WTC11 (cell line): Measurements from ENCODE around the gene PKP4. TPM values are rescaled to one million over a fixed set of nuclear protein-coding genes. Genes with fewer than 3 reads are reported as not detected.
A peak's percentile ranks its signal among the peaks of the same experiment; 100 is the strongest.

Source experiments
- ATAC-seq: fragments of 200-7000 bp; cut with Tn5 transposase; 2 replicates; pipeline ENCODE4 v1.10.0; 2021; ENCODE audit warnings: mild to moderate bottlenecking, moderate library complexity
- CTCF ChIA-PET: fragments of 300-600 bp; sonication (Branson Sonifier 250); formaldehyde crosslinking; loops from one replicate; lab custom pipeline; 2021; ENCODE audit warnings: antibody characterized with exemption; lab: Charles Lee
- POLR2A ChIA-PET: fragments of 350-600 bp; sonication (Branson Sonifier 250); formaldehyde crosslinking; loops from one replicate; lab custom pipeline; 2021; ENCODE audit warnings: antibody characterized with exemption; lab: Charles Lee
- DNase-seq: peaks from one replicate; pipeline ENCODE4 v3.0.0; 2021; ENCODE audit warnings: low spot score
- H3K27ac Mint-ChIP-seq: 2 replicates; pipeline ENCODE4 v1.8.0; 2021; ENCODE audit warnings: mixed read lengths
- H3K27me3 Mint-ChIP-seq: 2 replicates; pipeline ENCODE4 v1.8.0; 2021; ENCODE audit warnings: low read depth, mild to moderate bottlenecking, moderate library complexity, mixed read lengths
- H3K36me3 Mint-ChIP-seq: 2 replicates; pipeline ENCODE4 v1.8.0; 2021; ENCODE audit warnings: mixed read lengths
- H3K4me1 Mint-ChIP-seq: 2 replicates; pipeline ENCODE4 v1.8.0; 2022; ENCODE audit warnings: mixed read lengths
- H3K4me3 Mint-ChIP-seq: 2 replicates; pipeline ENCODE4 v1.8.0; 2021; ENCODE audit warnings: mild to moderate bottlenecking, moderate library complexity, mixed read lengths
- H3K9me3 Mint-ChIP-seq: 2 replicates; pipeline ENCODE4 v1.8.0; 2021; ENCODE audit warnings: mixed read lengths
- FOXJ3 ChIP-seq: sonication (generic); formaldehyde crosslinking; IDR thresholded peaks from 2 replicates; pipeline ENCODE4 v1.9.0; 2021; ENCODE audit warnings: missing genetic modification reagents, mild to moderate bottlenecking, borderline replicate concordance
- FOXK1 ChIP-seq: sonication (generic); formaldehyde crosslinking; IDR thresholded peaks from 2 replicates; pipeline ENCODE4 v1.8.0; 2022; ENCODE audit warnings: mild to moderate bottlenecking, moderate library complexity, missing genetic modification reagents
- GABPB1 ChIP-seq: sonication (generic); formaldehyde crosslinking; IDR thresholded peaks from 2 replicates; pipeline ENCODE4 v1.8.1; 2023; ENCODE audit warnings: mild to moderate bottlenecking, missing genetic modification reagents
- GTF2I ChIP-seq: fragments of 250-450 bp; sonication (Bioruptor Pico); conservative IDR thresholded peaks from 2 replicates; pipeline ENCODE4 v1.4.0; 2021; ENCODE audit warnings: mild to moderate bottlenecking
- JAZF1 ChIP-seq: fragments of 250-450 bp; sonication (Bioruptor Pico); IDR thresholded peaks from 2 replicates; pipeline ENCODE4 v1.9.0; 2021; ENCODE audit warnings: moderate library complexity, mild to moderate bottlenecking, inconsistent platforms
- JUN ChIP-seq: sonication (generic); formaldehyde crosslinking; IDR thresholded peaks from 2 replicates; pipeline ENCODE4 v1.8.0; 2023; ENCODE audit warnings: mild to moderate bottlenecking, missing genetic modification reagents
- MXD4 ChIP-seq: fragments of 250-450 bp; sonication (Bioruptor Pico); IDR thresholded peaks from 2 replicates; pipeline ENCODE4 v1.8.0; 2021; ENCODE audit warnings: mild to moderate bottlenecking, moderate library complexity, borderline replicate concordance
- NFYB ChIP-seq: sonication (generic); formaldehyde crosslinking; conservative IDR thresholded peaks from 2 replicates; pipeline ENCODE4 v1.8.0; 2022; ENCODE audit warnings: low read depth, missing genetic modification reagents
- OVOL2 ChIP-seq: fragments of 250-450 bp; sonication (Bioruptor Pico); IDR thresholded peaks from 2 replicates; pipeline ENCODE4 v1.9.0; 2021; ENCODE audit warnings: mild to moderate bottlenecking, borderline replicate concordance
- RELA ChIP-seq: sonication (generic); formaldehyde crosslinking; IDR thresholded peaks from 2 replicates; pipeline ENCODE4 v1.8.1; 2022; ENCODE audit warnings: missing genetic modification reagents, mild to moderate bottlenecking, borderline replicate concordance
- TP53 ChIP-seq: sonication (generic); formaldehyde crosslinking; IDR thresholded peaks from 2 replicates; pipeline ENCODE4 v1.8.1; 2023; ENCODE audit warnings: mild to moderate bottlenecking, missing genetic modification reagents
- ZNF232 ChIP-seq: sonication (generic); formaldehyde crosslinking; IDR thresholded peaks from 2 replicates; pipeline ENCODE4 v1.8.0; 2022; ENCODE audit warnings: mild to moderate bottlenecking, missing genetic modification reagents
- total RNA-seq: library from RNA; stranded (reverse); gene quantifications from 3 replicates; pipeline ENCODE4 v1.2.3, GENCODE V29; 2021
- TF ChIP-seq, protein P1 (sequence below): sonication (generic); formaldehyde crosslinking; IDR thresholded peaks from 2 replicates; pipeline ENCODE4 v1.8.1; 2022; ENCODE audit warnings: missing genetic modification reagents, borderline replicate concordance
- TF ChIP-seq, protein P2 (sequence below): sonication (generic); formaldehyde crosslinking; IDR thresholded peaks from 2 replicates; pipeline ENCODE4 v1.8.0; 2022; ENCODE audit warnings: mild to moderate bottlenecking, missing genetic modification reagents
- TF ChIP-seq, protein P3 (sequence below): fragments of 250-450 bp; sonication (Bioruptor Pico); conservative IDR thresholded peaks from 2 replicates; pipeline ENCODE4 v1.9.0; 2021; ENCODE audit warnings: mild to moderate bottlenecking
- TF ChIP-seq, protein P4 (sequence below): sonication (generic); formaldehyde crosslinking; IDR thresholded peaks from 2 replicates; pipeline ENCODE4 v1.8.0; 2022; ENCODE audit warnings: mild to moderate bottlenecking, missing genetic modification reagents
- TF ChIP-seq, protein P5 (sequence below): sonication (generic); formaldehyde crosslinking; IDR thresholded peaks from 2 replicates; pipeline ENCODE4 v1.8.1; 2023; ENCODE audit warnings: mild to moderate bottlenecking, missing genetic modification reagents
- TF ChIP-seq, protein P6 (sequence below): fragments of 250-450 bp; sonication (Bioruptor Pico); IDR thresholded peaks from 2 replicates; pipeline ENCODE4 v1.9.0; 2021; ENCODE audit warnings: mild to moderate bottlenecking
- TF ChIP-seq, protein P7 (sequence below): sonication (generic); formaldehyde crosslinking; IDR thresholded peaks from 2 replicates; pipeline ENCODE4 v1.8.0; 2022; ENCODE audit warnings: mild to moderate bottlenecking, missing genetic modification reagents
- TF ChIP-seq, protein P8 (sequence below): sonication (generic); formaldehyde crosslinking; IDR thresholded peaks from 2 replicates; pipeline ENCODE4 v1.8.1; 2023; ENCODE audit warnings: mild to moderate bottlenecking, missing genetic modification reagents, borderline replicate concordance

Gene PKP4
- total RNA-seq, 1 experiment from 2014 or later = 78.9 TPM

DNA sequence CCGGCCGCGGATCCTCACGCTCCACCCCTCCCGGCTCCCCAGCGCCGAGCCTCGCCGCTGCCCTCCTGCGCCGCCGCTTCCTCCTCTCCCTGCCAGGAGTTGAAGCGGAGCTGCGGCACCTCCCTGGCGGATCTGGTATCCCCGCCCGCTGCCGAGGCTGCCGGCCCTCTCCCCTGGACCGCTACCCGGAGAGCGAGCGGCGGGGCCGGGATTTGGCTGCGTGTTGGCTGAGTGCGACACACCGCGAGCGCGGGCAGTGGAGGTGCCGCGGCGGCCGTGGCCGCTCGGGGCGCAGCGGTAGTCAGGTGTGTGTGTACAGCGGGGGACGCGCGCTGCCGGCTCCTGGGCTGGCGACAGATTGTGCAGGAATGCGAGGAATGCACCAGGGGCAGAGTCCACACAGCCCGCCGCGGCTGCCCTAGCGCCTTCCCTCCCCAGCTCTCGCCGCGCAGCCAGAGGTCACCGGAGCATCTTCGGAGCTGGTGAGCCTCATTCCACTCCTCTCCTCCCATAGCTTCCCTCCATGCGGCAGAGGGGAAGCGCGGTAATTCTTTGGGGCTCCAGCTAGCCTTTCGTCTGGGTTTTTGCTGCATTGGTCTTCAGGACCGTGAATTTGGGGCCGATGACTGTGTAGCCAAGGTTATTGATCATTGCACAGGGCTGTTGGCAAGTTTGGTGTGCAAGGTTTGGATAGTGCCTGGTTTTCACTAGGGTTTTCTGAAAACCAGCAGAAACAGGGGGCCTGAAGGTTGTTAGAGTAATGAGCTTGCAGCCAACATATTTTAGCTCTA lies 1.3 kb downstream of the PKP4 start (continued):
- TF ChIP-seq, protein P1, sequence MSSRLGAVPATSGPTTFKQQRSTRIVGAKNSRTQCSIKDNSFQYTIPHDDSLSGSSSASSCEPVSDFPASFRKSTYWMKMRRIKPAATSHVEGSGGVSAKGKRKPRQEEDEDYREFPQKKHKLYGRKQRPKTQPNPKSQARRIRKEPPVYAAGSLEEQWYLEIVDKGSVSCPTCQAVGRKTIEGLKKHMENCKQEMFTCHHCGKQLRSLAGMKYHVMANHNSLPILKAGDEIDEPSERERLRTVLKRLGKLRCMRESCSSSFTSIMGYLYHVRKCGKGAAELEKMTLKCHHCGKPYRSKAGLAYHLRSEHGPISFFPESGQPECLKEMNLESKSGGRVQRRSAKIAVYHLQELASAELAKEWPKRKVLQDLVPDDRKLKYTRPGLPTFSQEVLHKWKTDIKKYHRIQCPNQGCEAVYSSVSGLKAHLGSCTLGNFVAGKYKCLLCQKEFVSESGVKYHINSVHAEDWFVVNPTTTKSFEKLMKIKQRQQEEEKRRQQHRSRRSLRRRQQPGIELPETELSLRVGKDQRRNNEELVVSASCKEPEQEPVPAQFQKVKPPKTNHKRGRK (CRISPR knock-in tag) = 0 out of 2 replicates have a peak, but pooled peaks have one; percentile 35
- TF ChIP-seq, protein P2, sequence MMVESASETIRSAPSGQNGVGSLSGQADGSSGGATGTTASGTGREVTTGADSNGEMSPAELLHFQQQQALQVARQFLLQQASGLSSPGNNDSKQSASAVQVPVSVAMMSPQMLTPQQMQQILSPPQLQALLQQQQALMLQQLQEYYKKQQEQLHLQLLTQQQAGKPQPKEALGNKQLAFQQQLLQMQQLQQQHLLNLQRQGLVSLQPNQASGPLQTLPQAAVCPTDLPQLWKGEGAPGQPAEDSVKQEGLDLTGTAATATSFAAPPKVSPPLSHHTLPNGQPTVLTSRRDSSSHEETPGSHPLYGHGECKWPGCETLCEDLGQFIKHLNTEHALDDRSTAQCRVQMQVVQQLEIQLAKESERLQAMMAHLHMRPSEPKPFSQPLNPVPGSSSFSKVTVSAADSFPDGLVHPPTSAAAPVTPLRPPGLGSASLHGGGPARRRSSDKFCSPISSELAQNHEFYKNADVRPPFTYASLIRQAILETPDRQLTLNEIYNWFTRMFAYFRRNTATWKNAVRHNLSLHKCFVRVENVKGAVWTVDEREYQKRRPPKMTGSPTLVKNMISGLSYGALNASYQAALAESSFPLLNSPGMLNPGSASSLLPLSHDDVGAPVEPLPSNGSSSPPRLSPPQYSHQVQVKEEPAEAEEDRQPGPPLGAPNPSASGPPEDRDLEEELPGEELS = peak; percentile 69; the same call in 1 of the 2 replicates
- TF ChIP-seq, protein P3, sequence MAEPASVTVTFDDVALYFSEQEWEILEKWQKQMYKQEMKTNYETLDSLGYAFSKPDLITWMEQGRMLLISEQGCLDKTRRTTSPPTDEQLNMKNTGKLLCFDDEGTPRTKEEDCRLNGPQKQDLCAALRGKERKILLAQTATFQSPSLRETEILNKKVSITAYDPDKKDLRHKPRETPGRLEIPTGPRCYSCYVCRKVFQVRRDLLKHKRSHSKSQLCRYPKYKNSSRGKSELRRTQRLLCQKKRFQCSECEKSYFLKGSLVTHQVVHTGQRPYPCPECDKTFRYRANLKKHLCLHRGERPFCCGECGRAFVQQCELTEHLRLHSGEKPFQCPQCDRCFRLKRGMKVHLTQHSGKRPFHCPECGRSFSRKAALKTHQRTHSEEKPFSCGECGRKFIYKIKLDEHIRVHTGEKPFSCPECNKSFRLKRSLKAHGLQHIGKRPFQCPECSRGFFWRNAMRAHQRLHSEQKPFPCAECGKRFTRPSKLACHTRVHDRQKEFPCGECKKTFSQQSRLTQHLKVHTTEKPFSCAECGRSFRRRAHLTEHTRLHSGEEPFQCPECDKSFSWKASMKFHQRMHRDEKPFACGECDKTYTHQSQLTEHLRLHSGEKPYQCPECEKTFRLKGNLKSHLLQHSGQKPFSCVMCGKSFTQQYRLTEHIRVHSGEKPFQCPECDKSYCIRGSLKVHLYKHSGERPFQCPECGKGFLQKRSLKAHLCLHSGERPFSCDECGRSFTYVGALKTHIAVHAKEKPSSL (CRISPR knock-in tag) = no peak
- TF ChIP-seq NFYB (CRISPR knock-in tag) (no peak), TP53 (CRISPR knock-in tag) (no peak), ZNF232 (CRISPR knock-in tag) (0 out of 2 replicates have a peak, but pooled peaks have one; percentile 64)
- TF ChIP-seq, protein P4, sequence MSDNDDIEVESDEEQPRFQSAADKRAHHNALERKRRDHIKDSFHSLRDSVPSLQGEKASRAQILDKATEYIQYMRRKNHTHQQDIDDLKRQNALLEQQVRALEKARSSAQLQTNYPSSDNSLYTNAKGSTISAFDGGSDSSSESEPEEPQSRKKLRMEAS (CRISPR knock-in tag) = peak; percentile 78
- TF ChIP-seq, protein P5, sequence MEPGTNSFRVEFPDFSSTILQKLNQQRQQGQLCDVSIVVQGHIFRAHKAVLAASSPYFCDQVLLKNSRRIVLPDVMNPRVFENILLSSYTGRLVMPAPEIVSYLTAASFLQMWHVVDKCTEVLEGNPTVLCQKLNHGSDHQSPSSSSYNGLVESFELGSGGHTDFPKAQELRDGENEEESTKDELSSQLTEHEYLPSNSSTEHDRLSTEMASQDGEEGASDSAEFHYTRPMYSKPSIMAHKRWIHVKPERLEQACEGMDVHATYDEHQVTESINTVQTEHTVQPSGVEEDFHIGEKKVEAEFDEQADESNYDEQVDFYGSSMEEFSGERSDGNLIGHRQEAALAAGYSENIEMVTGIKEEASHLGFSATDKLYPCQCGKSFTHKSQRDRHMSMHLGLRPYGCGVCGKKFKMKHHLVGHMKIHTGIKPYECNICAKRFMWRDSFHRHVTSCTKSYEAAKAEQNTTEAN = peak; percentile 90

DNA sequence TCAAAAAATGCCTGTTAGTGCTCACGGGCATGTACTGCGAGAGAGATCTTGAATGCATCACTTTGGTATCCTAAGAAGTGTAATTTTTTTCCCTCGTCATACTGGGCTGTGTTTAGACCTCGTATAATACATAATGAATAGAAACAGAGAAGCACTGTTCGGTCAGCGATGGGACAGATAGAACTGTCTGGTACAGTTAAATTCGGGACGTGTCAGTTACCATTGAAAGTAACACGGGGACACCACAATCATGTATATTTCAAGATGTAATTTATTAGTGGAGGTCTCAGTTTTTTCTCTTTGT lies 1.8 kb downstream of the PKP4 start:
- H3K36me3 Mint-ChIP-seq = no peaks in the 10 kb centered on the region
- H3K4me3 Mint-ChIP-seq = peak overlapping the region; percentile 94
- H3K9me3 Mint-ChIP-seq = no peaks in the 10 kb centered on the region
- DNase-seq (no peak), ATAC-seq (no peak)
- H3K27me3 Mint-ChIP-seq = no peaks in the 10 kb centered on the region
- POLR2A ChIA-PET = interaction anchor here (0.5 to 2.5 kb wide), 8 partner anchors 16 to 829 kb away, joined by 3 to 6 read pairs (median 3); no protein-coding TSS in a partner anchor
- H3K4me1 Mint-ChIP-seq = peaks cover 57% of the 10 kb centered on the region
- H3K27ac Mint-ChIP-seq = peak overlapping the region; percentile 95
- CTCF ChIA-PET = interaction anchor here (0.9 to 2.0 kb wide), 8 partner anchors 32 to 295 kb away, joined by 3 to 7 read pairs (median 4); no protein-coding TSS in a partner anchor
- TF ChIP-seq, protein P6, sequence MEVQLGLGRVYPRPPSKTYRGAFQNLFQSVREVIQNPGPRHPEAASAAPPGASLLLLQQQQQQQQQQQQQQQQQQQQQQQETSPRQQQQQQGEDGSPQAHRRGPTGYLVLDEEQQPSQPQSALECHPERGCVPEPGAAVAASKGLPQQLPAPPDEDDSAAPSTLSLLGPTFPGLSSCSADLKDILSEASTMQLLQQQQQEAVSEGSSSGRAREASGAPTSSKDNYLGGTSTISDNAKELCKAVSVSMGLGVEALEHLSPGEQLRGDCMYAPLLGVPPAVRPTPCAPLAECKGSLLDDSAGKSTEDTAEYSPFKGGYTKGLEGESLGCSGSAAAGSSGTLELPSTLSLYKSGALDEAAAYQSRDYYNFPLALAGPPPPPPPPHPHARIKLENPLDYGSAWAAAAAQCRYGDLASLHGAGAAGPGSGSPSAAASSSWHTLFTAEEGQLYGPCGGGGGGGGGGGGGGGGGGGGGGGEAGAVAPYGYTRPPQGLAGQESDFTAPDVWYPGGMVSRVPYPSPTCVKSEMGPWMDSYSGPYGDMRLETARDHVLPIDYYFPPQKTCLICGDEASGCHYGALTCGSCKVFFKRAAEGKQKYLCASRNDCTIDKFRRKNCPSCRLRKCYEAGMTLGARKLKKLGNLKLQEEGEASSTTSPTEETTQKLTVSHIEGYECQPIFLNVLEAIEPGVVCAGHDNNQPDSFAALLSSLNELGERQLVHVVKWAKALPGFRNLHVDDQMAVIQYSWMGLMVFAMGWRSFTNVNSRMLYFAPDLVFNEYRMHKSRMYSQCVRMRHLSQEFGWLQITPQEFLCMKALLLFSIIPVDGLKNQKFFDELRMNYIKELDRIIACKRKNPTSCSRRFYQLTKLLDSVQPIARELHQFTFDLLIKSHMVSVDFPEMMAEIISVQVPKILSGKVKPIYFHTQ = no peak
- TF ChIP-seq, protein P7, sequence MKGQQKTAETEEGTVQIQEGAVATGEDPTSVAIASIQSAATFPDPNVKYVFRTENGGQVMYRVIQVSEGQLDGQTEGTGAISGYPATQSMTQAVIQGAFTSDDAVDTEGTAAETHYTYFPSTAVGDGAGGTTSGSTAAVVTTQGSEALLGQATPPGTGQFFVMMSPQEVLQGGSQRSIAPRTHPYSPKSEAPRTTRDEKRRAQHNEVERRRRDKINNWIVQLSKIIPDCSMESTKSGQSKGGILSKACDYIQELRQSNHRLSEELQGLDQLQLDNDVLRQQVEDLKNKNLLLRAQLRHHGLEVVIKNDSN = no peak
- TF ChIP-seq GTF2I (CRISPR knock-in tag) (no peak), FOXJ3 (CRISPR knock-in tag) (no peak), GABPB1 (no peak), FOXK1 (CRISPR knock-in tag) (no peak), JUN (no peak), RELA (no peak), MXD4 (CRISPR knock-in tag) (no peak), OVOL2 (no peak), JAZF1 (CRISPR knock-in tag) (no peak)
- TF ChIP-seq, protein P8, sequence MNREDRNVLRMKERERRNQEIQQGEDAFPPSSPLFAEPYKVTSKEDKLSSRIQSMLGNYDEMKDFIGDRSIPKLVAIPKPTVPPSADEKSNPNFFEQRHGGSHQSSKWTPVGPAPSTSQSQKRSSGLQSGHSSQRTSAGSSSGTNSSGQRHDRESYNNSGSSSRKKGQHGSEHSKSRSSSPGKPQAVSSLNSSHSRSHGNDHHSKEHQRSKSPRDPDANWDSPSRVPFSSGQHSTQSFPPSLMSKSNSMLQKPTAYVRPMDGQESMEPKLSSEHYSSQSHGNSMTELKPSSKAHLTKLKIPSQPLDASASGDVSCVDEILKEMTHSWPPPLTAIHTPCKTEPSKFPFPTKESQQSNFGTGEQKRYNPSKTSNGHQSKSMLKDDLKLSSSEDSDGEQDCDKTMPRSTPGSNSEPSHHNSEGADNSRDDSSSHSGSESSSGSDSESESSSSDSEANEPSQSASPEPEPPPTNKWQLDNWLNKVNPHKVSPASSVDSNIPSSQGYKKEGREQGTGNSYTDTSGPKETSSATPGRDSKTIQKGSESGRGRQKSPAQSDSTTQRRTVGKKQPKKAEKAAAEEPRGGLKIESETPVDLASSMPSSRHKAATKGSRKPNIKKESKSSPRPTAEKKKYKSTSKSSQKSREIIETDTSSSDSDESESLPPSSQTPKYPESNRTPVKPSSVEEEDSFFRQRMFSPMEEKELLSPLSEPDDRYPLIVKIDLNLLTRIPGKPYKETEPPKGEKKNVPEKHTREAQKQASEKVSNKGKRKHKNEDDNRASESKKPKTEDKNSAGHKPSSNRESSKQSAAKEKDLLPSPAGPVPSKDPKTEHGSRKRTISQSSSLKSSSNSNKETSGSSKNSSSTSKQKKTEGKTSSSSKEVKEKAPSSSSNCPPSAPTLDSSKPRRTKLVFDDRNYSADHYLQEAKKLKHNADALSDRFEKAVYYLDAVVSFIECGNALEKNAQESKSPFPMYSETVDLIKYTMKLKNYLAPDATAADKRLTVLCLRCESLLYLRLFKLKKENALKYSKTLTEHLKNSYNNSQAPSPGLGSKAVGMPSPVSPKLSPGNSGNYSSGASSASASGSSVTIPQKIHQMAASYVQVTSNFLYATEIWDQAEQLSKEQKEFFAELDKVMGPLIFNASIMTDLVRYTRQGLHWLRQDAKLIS (CRISPR knock-in tag) = no peak
